Measurements from ENCODE around the gene TAF8. TPM values are rescaled to one million over a fixed set of nuclear protein-coding genes. Genes with fewer than 3 reads are reported as not detected.

The TAF8 gene
- total and polyA plus RNA-seq, 11 donors: 18.5 to 38.7 (median 27.9) TPM

DNA sequence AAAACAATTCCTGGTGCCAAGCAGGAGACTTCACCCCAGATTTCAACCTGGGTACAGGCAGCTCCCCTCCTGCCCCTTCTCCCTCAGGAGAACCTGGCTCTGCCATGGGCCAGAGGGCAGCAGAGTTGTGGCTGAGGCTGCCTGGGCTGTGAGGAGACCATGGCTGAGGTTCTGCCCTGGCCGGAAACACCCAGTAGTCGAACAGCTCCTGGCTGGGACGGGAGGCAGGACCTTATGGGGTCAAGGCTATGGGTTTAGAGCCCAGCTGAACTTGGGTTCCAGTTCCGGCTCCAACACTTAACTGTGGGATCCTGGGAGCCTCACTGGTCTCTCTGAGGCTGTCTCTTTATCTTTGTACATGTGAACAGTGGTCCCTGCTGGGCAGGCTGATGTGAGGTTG, 83.6 kb downstream of the TAF8 start:
- WGBS, 4 donors: 80 to 93% (median 90%) methylated on average over 3 to 4 of the region's 4 CpGs
- H3K9me3 ChIP-seq: no peaks in the 10 kb centered on the region

GRCh38 chr6:42135161-42135560, 84.8 kb downstream of the TAF8 start:
- Histone ChIP-seq H3K9me3 (no peaks in the 10 kb centered on the region), H3K36me3 (no peaks in the 10 kb centered on the region), H3K27me3 (no peaks in the 10 kb centered on the region), H3K4me1 (peaks cover 0 to 5% (median 0%) of the 10 kb centered on the region in 12 donors), H3K4me3 (no peak overlapping the region), H3K27ac (no peak overlapping the region)
- no peak for ATAC-seq
- 87 to 94% (median 89%) methylated on average over 9 to 12 of the region's 12 CpGs for WGBS, 4 donors
- no peak for TF ChIP-seq POLR2A (IDR thresholded peaks at IDR 0.05)
- no peak for TF ChIP-seq CTCF (IDR thresholded peaks at IDR 0.05)
- intact Hi-C loops (cut with DNase I): no loop called here
- DNase-seq: no peak

More for the DNA sequence above, 83.6 kb downstream of the TAF8 start:
- Histone ChIP-seq H3K27ac (no peak overlapping the region), H3K4me1 (peaks cover 0 to 7% (median 2%) of the 10 kb centered on the region in 12 donors), H3K4me3 (no peak overlapping the region), H3K27me3 (no peaks in the 10 kb centered on the region), H3K36me3 (no peaks in the 10 kb centered on the region)
- intact Hi-C loops (cut with DNase I): no loop called here
- ATAC-seq (no peak), DNase-seq (no peak)
- TF ChIP-seq CTCF (IDR thresholded peaks at IDR 0.05): no peak
- no peak for TF ChIP-seq POLR2A (IDR thresholded peaks at IDR 0.05)

DNA sequence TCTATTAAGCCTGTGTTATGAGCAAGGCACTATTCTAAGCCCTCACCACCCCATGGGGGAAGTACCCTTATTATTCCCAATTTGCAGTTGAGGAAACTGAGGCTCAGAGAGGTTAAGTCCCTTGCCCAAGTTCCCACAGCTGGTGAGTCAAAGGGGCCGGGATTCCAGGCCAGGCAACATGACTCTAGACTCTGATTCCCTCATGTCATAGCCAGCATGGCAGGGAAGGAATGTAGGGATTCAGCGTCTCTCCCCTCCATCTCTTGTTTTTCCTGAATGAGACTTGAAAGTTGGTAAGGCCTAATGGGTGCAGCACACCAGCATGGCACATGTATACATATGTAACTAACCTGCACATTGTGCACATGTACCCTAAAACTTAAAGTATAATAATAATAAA, 85.4 kb downstream of the TAF8 start:
- no peak for ATAC-seq
- no peaks in the 10 kb centered on the region for H3K36me3 ChIP-seq
- WGBS, 4 donors: 88 to 100% (median 92%) methylated on average over 2 of the region's 2 CpGs
- H3K4me3 ChIP-seq: no peak overlapping the region
- intact Hi-C loops (cut with DNase I): no loop called here
- H3K9me3 ChIP-seq: no peaks in the 10 kb centered on the region
- TF ChIP-seq CTCF (IDR thresholded peaks at IDR 0.05) (no peak), POLR2A (IDR thresholded peaks at IDR 0.05) (no peak)
- DNase-seq: no peak
- H3K27me3 ChIP-seq: no peaks in the 10 kb centered on the region
- H3K27ac ChIP-seq: no peak overlapping the region
- peaks cover 0 to 5% (median 0%) of the 10 kb centered on the region in 12 donors for H3K4me1 ChIP-seq

GRCh38 chr6:42136508-42137193, 86.3 kb downstream of the TAF8 start:
- 60 to 71% (median 67%) methylated on average over 14 of the region's 14 CpGs for WGBS, 4 donors
- H3K27ac ChIP-seq: no peak overlapping the region
- no peak overlapping the region for H3K4me3 ChIP-seq
- H3K27me3 ChIP-seq: peaks cover 0 to 4% (median 0%) of the 10 kb centered on the region in 9 donors
- H3K4me1 ChIP-seq: peaks cover 0 to 12% (median 0%) of the 10 kb centered on the region in 12 donors
- intact Hi-C loops (cut with DNase I): no loop called here
- H3K9me3 ChIP-seq: no peaks in the 10 kb centered on the region
- no peak for DNase-seq
- ATAC-seq: no peak
- no peak for TF ChIP-seq POLR2A (IDR thresholded peaks at IDR 0.05)
- peak in 2 of 12 donors; percentile 10 to 12 for TF ChIP-seq CTCF (IDR thresholded peaks at IDR 0.05)
- no peaks in the 10 kb centered on the region for H3K36me3 ChIP-seq

Other genes with a start within 250 kb of the TAF8 start
- 1 to 10 TPM; 1.2 to 3.4 (median 2.4) TPM for gene USP49, start 155.1 kb upstream of the TAF8 start, total RNA-seq
- gene USP49, start 155.1 kb upstream of the TAF8 start, polyA plus RNA-seq: 1 to 10 TPM in 1 of 2 donors, under 1 TPM in 1; 0.87 to 1.1 TPM
- 10 to 100 TPM; 13.5 to 25.5 (median 16.9) TPM for gene MED20, start 129.4 kb upstream of the TAF8 start, total RNA-seq
- gene MED20, start 129.4 kb upstream of the TAF8 start, polyA plus RNA-seq: 10 to 100 TPM in 1 of 2 donors, 1 to 10 TPM in 1; 9.3 to 18.5 TPM
- gene BYSL, start 129.0 kb upstream of the TAF8 start, total RNA-seq: 10 to 100 TPM in 4 of 9 donors, 1 to 10 TPM in 5; 4.5 to 15.3 (median 9.2) TPM
- 10 to 100 TPM in 1 of 2 donors, 1 to 10 TPM in 1; 5.0 to 26.3 TPM for gene BYSL, start 129.0 kb upstream of the TAF8 start, polyA plus RNA-seq
- 100 to 1,000 TPM in 2 of 9 donors, 10 to 100 TPM in 7; 33.9 to 116 (median 46.2) TPM for gene CCND3, start 108.7 kb upstream of the TAF8 start, total RNA-seq
- gene CCND3, start 108.7 kb upstream of the TAF8 start, polyA plus RNA-seq: 10 to 100 TPM; 47.1 to 78.1 TPM
- 1 to 10 TPM; 1.8 to 5.7 (median 2.2) TPM for gene C6orf132, start 92.1 kb downstream of the TAF8 start, total RNA-seq
- gene C6orf132, start 92.1 kb downstream of the TAF8 start, polyA plus RNA-seq: 1 to 10 TPM in 1 of 2 donors, under 1 TPM in 1; 0.30 to 3.0 TPM
- gene GUCA1A, start 122.8 kb downstream of the TAF8 start, total RNA-seq: under 1 TPM in 3 of 9 donors, not detected in 6; 0.13 to 0.28 (median 0.19) TPM
- not detected for gene GUCA1A, start 122.8 kb downstream of the TAF8 start, polyA plus RNA-seq
- gene GUCA1B, start 144.4 kb downstream of the TAF8 start, total RNA-seq: 1 to 10 TPM in 6 of 9 donors, under 1 TPM in 1, not detected in 2; 0.37 to 2.4 (median 1.5) TPM
- gene GUCA1B, start 144.4 kb downstream of the TAF8 start, polyA plus RNA-seq: under 1 TPM; 0.15 to 0.18 TPM
- gene MRPS10, start 167.3 kb downstream of the TAF8 start, total RNA-seq: 10 to 100 TPM; 47.5 to 73.5 (median 57.3) TPM
- 10 to 100 TPM; 36.9 to 44.3 TPM for gene MRPS10, start 167.3 kb downstream of the TAF8 start, polyA plus RNA-seq